ENCODE data around the gene MEGF11.

- TF ChIP-seq CTCF (IDR thresholded peaks at IDR 0.05) (no peak), POLR2A (IDR thresholded peaks at IDR 0.05) (no peak)
Observed at GRCh38 chr15:66046326-66046725, 207.2 kb downstream of the MEGF11 start.
